ENCODE data around the gene IGFALS.

DNA sequence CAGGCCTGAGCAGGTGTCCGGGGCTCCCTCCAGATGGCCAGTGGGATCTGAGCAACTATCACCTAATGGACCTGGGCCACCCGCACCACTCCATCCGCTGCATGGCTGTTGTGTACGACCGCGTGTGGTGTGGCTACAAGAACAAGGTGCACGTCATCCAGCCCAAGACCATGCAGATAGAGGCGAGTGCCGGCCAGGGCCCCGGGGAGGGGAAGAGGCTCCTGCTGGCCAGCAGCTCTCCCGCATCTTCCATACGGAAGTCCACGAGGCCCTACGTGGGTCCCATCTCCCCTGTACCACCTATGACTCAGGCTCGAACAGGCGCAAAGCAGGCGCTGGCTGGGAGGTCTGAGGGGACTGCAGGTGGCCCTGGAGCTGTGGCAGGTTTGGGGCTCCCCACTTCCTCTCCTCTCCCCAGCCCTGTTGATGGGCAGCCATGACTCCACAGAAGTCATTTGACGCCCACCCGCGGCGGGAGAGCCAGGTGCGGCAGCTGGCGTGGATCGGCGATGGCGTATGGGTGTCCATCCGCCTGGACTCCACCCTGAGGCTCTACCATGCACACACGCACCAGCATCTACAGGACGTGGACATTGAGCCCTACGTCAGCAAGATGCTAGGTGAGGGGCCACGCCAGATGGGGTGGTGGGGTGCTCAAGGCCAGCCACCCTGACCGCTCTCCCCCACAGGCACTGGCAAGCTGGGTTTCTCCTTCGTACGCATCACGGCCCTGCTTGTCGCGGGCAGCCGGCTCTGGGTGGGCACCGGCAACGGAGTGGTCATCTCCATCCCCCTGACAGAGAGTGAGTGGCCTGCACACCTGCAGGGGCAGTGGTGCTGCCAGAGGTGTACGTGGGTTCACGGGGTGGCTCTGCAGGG is 26.1 kb downstream of the IGFALS start:
- TF ChIP-seq, protein P1, sequence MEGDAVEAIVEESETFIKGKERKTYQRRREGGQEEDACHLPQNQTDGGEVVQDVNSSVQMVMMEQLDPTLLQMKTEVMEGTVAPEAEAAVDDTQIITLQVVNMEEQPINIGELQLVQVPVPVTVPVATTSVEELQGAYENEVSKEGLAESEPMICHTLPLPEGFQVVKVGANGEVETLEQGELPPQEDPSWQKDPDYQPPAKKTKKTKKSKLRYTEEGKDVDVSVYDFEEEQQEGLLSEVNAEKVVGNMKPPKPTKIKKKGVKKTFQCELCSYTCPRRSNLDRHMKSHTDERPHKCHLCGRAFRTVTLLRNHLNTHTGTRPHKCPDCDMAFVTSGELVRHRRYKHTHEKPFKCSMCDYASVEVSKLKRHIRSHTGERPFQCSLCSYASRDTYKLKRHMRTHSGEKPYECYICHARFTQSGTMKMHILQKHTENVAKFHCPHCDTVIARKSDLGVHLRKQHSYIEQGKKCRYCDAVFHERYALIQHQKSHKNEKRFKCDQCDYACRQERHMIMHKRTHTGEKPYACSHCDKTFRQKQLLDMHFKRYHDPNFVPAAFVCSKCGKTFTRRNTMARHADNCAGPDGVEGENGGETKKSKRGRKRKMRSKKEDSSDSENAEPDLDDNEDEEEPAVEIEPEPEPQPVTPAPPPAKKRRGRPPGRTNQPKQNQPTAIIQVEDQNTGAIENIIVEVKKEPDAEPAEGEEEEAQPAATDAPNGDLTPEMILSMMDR (IDR thresholded peaks at IDR 0.05): no peak
- no peak for TF ChIP-seq POLR2A (IDR thresholded peaks at IDR 0.05)
